Caco-2 (cell line): ENCODE data around the gene HYDIN. TPM values are rescaled to one million over a fixed set of nuclear protein-coding genes. Genes with fewer than 3 reads are reported as not detected.
A peak's percentile ranks its signal among the peaks of the same experiment; 100 is the strongest.
"Not testable (repeated sequence)": the region's sequence is repeated elsewhere in the genome, so short reads cannot be mapped to it uniquely, and the experiment has no call there.

Experiments
- BruUV-seq: library from RNA; stranded (reverse); fragments of 400-500 nt; replicated peaks from 2 replicates; lab custom pipeline; 2021; lab: Mats Ljungman, UMichigan
- CTCF ChIA-PET: fragments of 300-600 bp; sonication (Branson Sonifier 250); formaldehyde crosslinking; loops from one replicate; lab custom pipeline; 2022; ENCODE audit warnings: antibody characterized with exemption; lab: Charles Lee
- POLR2A ChIA-PET: fragments of 300-600 bp; sonication (Branson Sonifier 250); formaldehyde crosslinking; loops from one replicate; lab custom pipeline; 2022; ENCODE audit warnings: antibody characterized with exemption; lab: Charles Lee
- DNase-seq, 2 experiments: peaks; one replicate each; pipeline versions ENCODE4 v3.0.0 to v3.0.0-alpha.2; 2020 to 2022
- H3K27me3 ChIP-seq: replicated peaks from 2 replicates; pipeline ENCODE4 v1.6.0; 2011; ENCODE audit warnings: low read length; ENCODE audit not compliant: control insufficient read depth, insufficient read depth
- H3K36me3 ChIP-seq: 2 replicates; pipeline ENCODE4 v1.5.1; 2011; ENCODE audit warnings: low read length; ENCODE audit not compliant: control insufficient read depth, insufficient read depth
- H3K4me1 ChIP-seq: fragments of 250-450 bp; sonication (Bioruptor Pico); 2 replicates; pipeline ENCODE4 v1.5.1; 2020; ENCODE audit warnings: mild to moderate bottlenecking
- H3K4me3 ChIP-seq: 2 replicates; pipeline ENCODE4 v1.5.1; 2011; ENCODE audit warnings: low read depth, mild to moderate bottlenecking, control low read depth, low read length
- H3K9me3 ChIP-seq: fragments of 250-450 bp; sonication (Bioruptor Pico); 2 replicates; pipeline ENCODE4 v1.5.1; 2020; ENCODE audit warnings: mild to moderate bottlenecking, moderate library complexity
- H3K27ac Mint-ChIP-seq: one replicate; pipeline ENCODE4 v1.8.0; 2022; ENCODE audit warnings: mixed read lengths; ENCODE audit not compliant: unreplicated experiment
- H3K27me3 Mint-ChIP-seq: one replicate; pipeline ENCODE4 v1.8.0; 2022; ENCODE audit warnings: mixed read lengths; ENCODE audit not compliant: insufficient read depth, unreplicated experiment
- H3K36me3 Mint-ChIP-seq: one replicate; pipeline ENCODE4 v1.8.0; 2022; ENCODE audit warnings: mild to moderate bottlenecking, mixed read lengths; ENCODE audit not compliant: insufficient read depth, unreplicated experiment
- H3K4me1 Mint-ChIP-seq: one replicate; pipeline ENCODE4 v1.8.0; 2022; ENCODE audit warnings: low read depth, mixed read lengths; ENCODE audit not compliant: unreplicated experiment
- H3K4me3 Mint-ChIP-seq: one replicate; pipeline ENCODE4 v1.8.0; 2022; ENCODE audit warnings: mild to moderate bottlenecking, moderate library complexity, mixed read lengths; ENCODE audit not compliant: unreplicated experiment
- H3K9me3 Mint-ChIP-seq: one replicate; pipeline ENCODE4 v1.8.0; 2022; ENCODE audit warnings: mixed read lengths; ENCODE audit not compliant: unreplicated experiment
- intact Hi-C: fragments of 100-400 bp; cut with micrococcal nuclease; formaldehyde crosslinking; loops from one replicate; pipeline ENCODE4 v1.10.0; 2022; ENCODE audit not compliant: unreplicated experiment
- total RNA-seq: library from RNA; stranded (reverse); gene quantifications from 2 replicates; pipeline ENCODE4 v1.2.3, GENCODE V29; 2022

The HYDIN gene
- total RNA-seq, 1 experiment from 2014 or later: 0.68 TPM

DNA sequence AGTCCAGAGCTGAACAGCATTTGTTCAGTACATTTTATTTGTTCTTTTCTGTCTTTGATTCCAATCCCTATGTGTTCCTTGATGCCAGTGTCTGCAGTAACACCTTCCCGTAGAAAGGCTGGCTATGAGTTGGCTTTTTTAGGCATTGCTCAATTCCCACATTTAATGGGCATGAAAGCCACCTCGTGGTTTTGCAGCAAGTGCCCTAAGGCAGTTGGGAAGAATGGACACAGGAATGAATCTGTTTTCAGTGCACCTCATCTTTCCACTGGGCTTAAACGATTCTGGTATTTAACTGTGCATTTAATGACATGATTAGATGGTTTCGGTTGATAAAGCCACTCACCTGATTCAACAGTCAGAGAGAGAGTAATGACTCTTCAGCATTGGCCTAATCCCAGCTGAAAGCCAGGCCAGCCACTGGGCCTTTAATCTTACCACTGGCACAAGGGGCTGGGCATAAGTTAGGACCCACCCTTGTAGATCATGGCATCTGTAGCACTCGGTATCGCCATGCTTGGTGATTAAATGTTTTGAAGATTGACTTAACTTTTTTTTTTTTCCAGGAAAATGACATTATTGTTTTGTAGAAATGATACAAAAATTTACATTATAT is 211.3 kb downstream of the HYDIN start:
- DNase-seq, H3K27me3 ChIP-seq, H3K9me3 ChIP-seq, H3K9me3 Mint-ChIP-seq, H3K4me3 ChIP-seq, CTCF ChIA-PET, POLR2A ChIA-PET, H3K36me3 ChIP-seq, BruUV-seq, H3K27ac Mint-ChIP-seq, H3K4me1 Mint-ChIP-seq, H3K4me3 Mint-ChIP-seq, H3K4me1 ChIP-seq, H3K27me3 Mint-ChIP-seq, H3K36me3 Mint-ChIP-seq, intact Hi-C loops: not testable (repeated sequence)

DNA sequence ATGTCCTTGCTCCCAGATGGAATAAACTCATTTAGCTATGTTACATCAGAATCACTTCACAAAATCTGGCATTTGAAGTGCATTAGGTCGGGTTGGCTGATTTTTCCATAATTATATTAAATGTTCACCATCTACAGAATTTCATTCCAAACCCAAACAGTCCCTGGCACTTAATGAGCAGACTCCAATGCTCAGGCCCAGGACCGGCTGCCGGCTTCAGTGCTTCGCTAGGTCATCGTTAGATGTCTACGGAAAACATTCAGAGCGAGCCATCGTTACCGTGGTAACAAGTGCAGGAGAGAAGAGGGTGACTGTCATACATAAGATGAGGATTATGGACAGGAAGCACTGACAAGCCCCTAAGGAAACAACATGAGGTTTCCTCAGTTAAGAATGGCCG is 215.1 kb downstream of the HYDIN start:
- POLR2A ChIA-PET, H3K4me3 Mint-ChIP-seq, CTCF ChIA-PET, H3K27me3 ChIP-seq, H3K4me1 Mint-ChIP-seq, H3K9me3 ChIP-seq, H3K27ac Mint-ChIP-seq, H3K4me1 ChIP-seq, intact Hi-C loops, H3K36me3 Mint-ChIP-seq, DNase-seq, H3K4me3 ChIP-seq, H3K27me3 Mint-ChIP-seq, BruUV-seq, H3K36me3 ChIP-seq, H3K9me3 Mint-ChIP-seq: not testable (repeated sequence)

- H3K4me3 Mint-ChIP-seq, POLR2A ChIA-PET, H3K9me3 Mint-ChIP-seq, BruUV-seq, H3K27me3 Mint-ChIP-seq, CTCF ChIA-PET, H3K4me1 Mint-ChIP-seq, H3K4me1 ChIP-seq, H3K9me3 ChIP-seq, H3K27ac Mint-ChIP-seq, H3K4me3 ChIP-seq, H3K27me3 ChIP-seq, H3K36me3 ChIP-seq, H3K36me3 Mint-ChIP-seq, intact Hi-C loops, DNase-seq: not testable (repeated sequence)
Measured at GRCh38 chr16:71009440-71010223, 220.9 kb downstream of the HYDIN start.

- CTCF ChIA-PET, H3K4me3 Mint-ChIP-seq, H3K27ac Mint-ChIP-seq, H3K9me3 Mint-ChIP-seq, H3K4me1 ChIP-seq, H3K4me1 Mint-ChIP-seq, H3K36me3 ChIP-seq, H3K27me3 ChIP-seq, intact Hi-C loops, H3K4me3 ChIP-seq, DNase-seq, H3K36me3 Mint-ChIP-seq, H3K27me3 Mint-ChIP-seq, POLR2A ChIA-PET, BruUV-seq, H3K9me3 ChIP-seq: not testable (repeated sequence)
Measured at GRCh38 chr16:71006516-71006915, 224.0 kb downstream of the HYDIN start.

- H3K36me3 Mint-ChIP-seq, H3K4me3 ChIP-seq, POLR2A ChIA-PET, H3K9me3 Mint-ChIP-seq, H3K4me1 ChIP-seq, H3K9me3 ChIP-seq, H3K27me3 Mint-ChIP-seq, H3K27me3 ChIP-seq, BruUV-seq, intact Hi-C loops, H3K27ac Mint-ChIP-seq, CTCF ChIA-PET, H3K4me1 Mint-ChIP-seq, H3K4me3 Mint-ChIP-seq, H3K36me3 ChIP-seq: not testable (repeated sequence)
- DNase-seq: peak in 1 of 2 experiments; percentile 46
Measured at GRCh38 chr16:70999735-71000134, 230.8 kb downstream of the HYDIN start.

GRCh38 chr16:70995799-70996198 is 234.7 kb downstream of the HYDIN start:
- CTCF ChIA-PET: not testable (repeated sequence)

DNA sequence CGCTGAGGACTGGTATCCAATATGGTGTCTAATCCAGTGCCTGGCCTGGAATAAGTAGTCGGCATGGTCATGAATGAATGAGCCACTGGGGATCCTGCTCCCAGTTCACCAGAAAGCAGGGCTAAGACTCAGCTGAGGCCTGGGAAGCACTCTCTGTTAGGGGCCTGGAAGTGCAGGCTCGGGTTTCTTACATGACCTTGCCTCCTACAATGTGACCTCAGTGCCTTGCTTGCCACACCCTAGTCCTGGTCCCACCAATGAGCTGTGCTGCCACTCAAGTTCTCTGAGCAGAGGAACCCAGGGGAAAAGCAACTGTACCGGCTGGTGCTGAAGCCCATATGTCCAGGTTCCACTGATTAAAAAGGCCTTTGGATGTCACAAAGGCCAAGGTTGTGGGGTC is 238.0 kb downstream of the HYDIN start:
- H3K27me3 Mint-ChIP-seq, H3K4me1 Mint-ChIP-seq, intact Hi-C loops, POLR2A ChIA-PET, H3K36me3 ChIP-seq, H3K36me3 Mint-ChIP-seq, H3K4me1 ChIP-seq, H3K4me3 ChIP-seq, H3K27me3 ChIP-seq, BruUV-seq, DNase-seq, H3K4me3 Mint-ChIP-seq, H3K9me3 ChIP-seq, H3K9me3 Mint-ChIP-seq, H3K27ac Mint-ChIP-seq, CTCF ChIA-PET: not testable (repeated sequence)

More at GRCh38 chr16:70995799-70996198, 234.7 kb downstream of the HYDIN start:
- H3K27me3 Mint-ChIP-seq, H3K27me3 ChIP-seq, BruUV-seq, H3K4me1 Mint-ChIP-seq, H3K36me3 Mint-ChIP-seq, POLR2A ChIA-PET, H3K9me3 Mint-ChIP-seq, DNase-seq, H3K4me1 ChIP-seq, H3K9me3 ChIP-seq, H3K36me3 ChIP-seq, H3K4me3 Mint-ChIP-seq, intact Hi-C loops, H3K4me3 ChIP-seq, H3K27ac Mint-ChIP-seq: not testable (repeated sequence)
